ENCODE data around the gene GRIK2. TPM values are rescaled to one million over a fixed set of nuclear protein-coding genes. Genes with fewer than 3 reads are reported as not detected.
"Not testable (repeated sequence)": the region's sequence is repeated elsewhere in the genome, so short reads cannot be mapped to it uniquely, and the experiment has no call there.

GRIK2 gene
- total RNA-seq, 6 experiments from 2014 or later, result 25.0 to 33.3 (median 28.3) TPM

- H3K4me1 Mint-ChIP-seq (ENCODE audit: low read depth), result no peaks in the 10 kb centered on the region; the same call in 1 of the 2 replicates
- H3K9me3 Mint-ChIP-seq, result no peaks in the 10 kb centered on the region
- peaks cover 2% of the 10 kb centered on the region; the same call in 1 of the 2 replicates for H3K27me3 Mint-ChIP-seq (ENCODE audit: insufficient read depth)
- H3K36me3 Mint-ChIP-seq (ENCODE audit: low read depth), result peaks cover 5% of the 10 kb centered on the region; the same call in 1 of the 2 replicates
- TF ChIP-seq, protein P1, sequence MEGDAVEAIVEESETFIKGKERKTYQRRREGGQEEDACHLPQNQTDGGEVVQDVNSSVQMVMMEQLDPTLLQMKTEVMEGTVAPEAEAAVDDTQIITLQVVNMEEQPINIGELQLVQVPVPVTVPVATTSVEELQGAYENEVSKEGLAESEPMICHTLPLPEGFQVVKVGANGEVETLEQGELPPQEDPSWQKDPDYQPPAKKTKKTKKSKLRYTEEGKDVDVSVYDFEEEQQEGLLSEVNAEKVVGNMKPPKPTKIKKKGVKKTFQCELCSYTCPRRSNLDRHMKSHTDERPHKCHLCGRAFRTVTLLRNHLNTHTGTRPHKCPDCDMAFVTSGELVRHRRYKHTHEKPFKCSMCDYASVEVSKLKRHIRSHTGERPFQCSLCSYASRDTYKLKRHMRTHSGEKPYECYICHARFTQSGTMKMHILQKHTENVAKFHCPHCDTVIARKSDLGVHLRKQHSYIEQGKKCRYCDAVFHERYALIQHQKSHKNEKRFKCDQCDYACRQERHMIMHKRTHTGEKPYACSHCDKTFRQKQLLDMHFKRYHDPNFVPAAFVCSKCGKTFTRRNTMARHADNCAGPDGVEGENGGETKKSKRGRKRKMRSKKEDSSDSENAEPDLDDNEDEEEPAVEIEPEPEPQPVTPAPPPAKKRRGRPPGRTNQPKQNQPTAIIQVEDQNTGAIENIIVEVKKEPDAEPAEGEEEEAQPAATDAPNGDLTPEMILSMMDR (IDR thresholded peaks at IDR 0.05), result no peak
- DNase-seq, result no peak
- no peak overlapping the region; the same call in 1 of the 2 replicates for H3K27ac Mint-ChIP-seq
- no peak overlapping the region for H3K4me3 Mint-ChIP-seq
These were observed 670.6 kb downstream of the GRIK2 start for GRCh38 chr6:102064142-102064541.

DNA sequence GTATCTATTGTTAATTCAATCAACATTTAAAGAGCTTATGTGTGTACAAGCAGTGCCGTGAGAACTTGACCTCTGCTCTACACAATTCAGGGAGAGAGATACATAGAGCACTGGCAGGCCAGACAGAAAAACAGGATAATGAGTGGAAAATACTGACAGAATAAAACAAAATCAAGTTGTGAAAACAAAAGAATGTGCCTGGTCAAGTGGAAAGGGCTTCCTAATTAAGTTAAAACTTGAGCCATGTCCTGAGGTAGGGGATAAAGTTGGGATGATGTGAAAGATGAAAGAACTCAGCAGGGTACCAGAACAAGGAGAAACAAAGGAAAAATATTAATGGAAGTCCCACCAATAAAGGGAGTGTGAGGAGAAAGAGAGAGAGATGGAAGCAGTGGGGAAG, 672.8 kb downstream of the GRIK2 start:
- peaks cover 5% of the 10 kb centered on the region; the same call in 1 of the 2 replicates for H3K36me3 Mint-ChIP-seq (ENCODE audit: low read depth)
- H3K4me3 Mint-ChIP-seq, result no peak overlapping the region
- H3K9me3 Mint-ChIP-seq, result no peaks in the 10 kb centered on the region
- DNase-seq, result no peak
- TF ChIP-seq, protein P1 (IDR thresholded peaks at IDR 0.05), result no peak
- peaks cover 2% of the 10 kb centered on the region; the same call in 1 of the 2 replicates for H3K27me3 Mint-ChIP-seq (ENCODE audit: insufficient read depth)
- no peaks in the 10 kb centered on the region; the same call in 1 of the 2 replicates for H3K4me1 Mint-ChIP-seq (ENCODE audit: low read depth)
- no peak overlapping the region for H3K27ac Mint-ChIP-seq

GRCh38 chr6:102068349-102068929, 674.9 kb downstream of the GRIK2 start:
- Mint-ChIP-seq H3K9me3 (no peaks in the 10 kb centered on the region), H3K27me3 (ENCODE audit: insufficient read depth) (peaks cover 2% of the 10 kb centered on the region; the same call in 1 of the 2 replicates), H3K27ac (no peak overlapping the region), H3K4me3 (no peak overlapping the region), H3K4me1 (ENCODE audit: low read depth) (no peaks in the 10 kb centered on the region; the same call in 1 of the 2 replicates), H3K36me3 (ENCODE audit: low read depth) (peaks cover 5% of the 10 kb centered on the region; the same call in 1 of the 2 replicates)
- DNase-seq, result no peak
- TF ChIP-seq, protein P1 (IDR thresholded peaks at IDR 0.05), result no peak

DNA sequence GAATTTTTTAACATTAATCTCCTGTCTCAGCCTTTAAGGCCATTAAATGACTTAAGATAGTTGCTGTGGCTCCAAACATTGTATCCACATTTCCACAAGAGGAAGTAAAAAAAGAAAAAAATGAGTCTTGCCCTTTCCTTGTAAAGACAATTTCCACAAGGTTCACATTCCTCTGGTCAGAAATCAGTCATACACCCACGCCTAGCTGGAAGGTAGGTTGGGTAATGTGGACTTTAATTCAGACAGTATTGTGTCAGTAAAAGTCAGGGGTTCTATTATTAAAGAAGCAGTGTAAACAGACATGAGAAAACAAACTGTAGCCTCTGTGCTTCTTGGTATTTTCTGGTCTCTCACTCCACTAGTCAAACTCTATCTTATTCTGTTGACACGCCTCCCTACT, 682.0 kb downstream of the GRIK2 start:
- Mint-ChIP-seq H3K27ac (no peak overlapping the region), H3K4me3 (no peak overlapping the region), H3K9me3 (no peaks in the 10 kb centered on the region), H3K27me3 (ENCODE audit: insufficient read depth) (no peaks in the 10 kb centered on the region), H3K4me1 (ENCODE audit: low read depth) (peaks cover 19% of the 10 kb centered on the region), H3K36me3 (ENCODE audit: low read depth) (no peaks in the 10 kb centered on the region)
- DNase-seq, result no peak
- TF ChIP-seq, protein P1 (IDR thresholded peaks at IDR 0.05), result no peak

- no peaks in the 10 kb centered on the region for H3K36me3 Mint-ChIP-seq (ENCODE audit: low read depth)
- no peaks in the 10 kb centered on the region for H3K9me3 Mint-ChIP-seq
- H3K27me3 Mint-ChIP-seq (ENCODE audit: insufficient read depth), result peaks cover 3% of the 10 kb centered on the region
- H3K27ac Mint-ChIP-seq, result no peak overlapping the region
- no peak overlapping the region for H3K4me3 Mint-ChIP-seq
- peaks cover 7% of the 10 kb centered on the region for H3K4me1 Mint-ChIP-seq (ENCODE audit: low read depth)
- DNase-seq, result no peak
- TF ChIP-seq, protein P1 (IDR thresholded peaks at IDR 0.05), result peak; percentile 21; the same call in 1 of the 2 replicates
These were observed 691.7 kb downstream of the GRIK2 start for GRCh38 chr6:102085257-102085656.

DNA sequence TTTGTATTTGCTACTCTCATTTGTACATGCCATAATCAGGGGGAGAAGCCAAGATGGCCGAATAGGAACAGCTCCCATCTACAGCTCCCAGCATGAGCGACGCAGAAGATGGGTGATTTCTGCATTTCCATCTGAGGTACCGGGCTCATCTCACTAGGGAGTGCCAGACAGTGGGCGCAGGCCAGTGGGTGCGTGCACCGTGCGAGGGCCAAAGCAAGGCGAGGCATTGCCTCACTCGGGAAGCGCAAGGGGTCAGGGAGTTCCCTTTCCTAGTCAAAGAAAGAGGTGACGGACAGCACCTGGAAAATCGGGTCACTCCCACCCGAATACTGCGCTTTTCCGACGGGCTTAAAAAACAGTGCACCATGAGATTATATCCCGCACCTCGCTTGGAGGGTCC, 694.7 kb downstream of the GRIK2 start:
- not testable (repeated sequence) for H3K4me1 Mint-ChIP-seq (ENCODE audit: low read depth); H3K9me3 Mint-ChIP-seq; H3K27ac Mint-ChIP-seq; H3K27me3 Mint-ChIP-seq (ENCODE audit: insufficient read depth); H3K36me3 Mint-ChIP-seq (ENCODE audit: low read depth); H3K4me3 Mint-ChIP-seq; DNase-seq
